Thyroid gland (tissue), 4 donors: ENCODE results near the gene MAGI1.

Source experiments
- CTCF ChIP-seq, 6 experiments: fragments of 200-600 bp in 3 of 6; fragments of 450-650 bp in 3 of 6; sonication (generic) in 3 of 6; IDR thresholded peaks; one replicate each; pipeline ENCODE4 v1.5.1; 2016 to 2019; ENCODE audit warnings: antibody characterized with exemption in 6 of 6, mild to moderate bottlenecking in 2 of 6, inconsistent platforms in 1 of 6, moderate library complexity in 1 of 6
- POLR2A ChIP-seq, 2 donors: fragments of 450-650 bp; IDR thresholded peaks; one replicate each; pipeline ENCODE4 v1.6.1; 2017; ENCODE audit warnings: antibody characterized with exemption in 2 of 2, mild to moderate bottlenecking in 2 of 2, moderate library complexity in 1 of 2

GRCh38 chr3:65351753-65352152, 687.0 kb downstream of the MAGI1 start:
- TF ChIP-seq CTCF (IDR thresholded peaks at IDR 0.05) (no peak), POLR2A (IDR thresholded peaks at IDR 0.05) (no peak)
